NCI-H2196 treated with DMSO at 0.1 percent for 48 hours (cell line): ENCODE results near the gene AGAP1.
A peak's percentile ranks its signal among the peaks of the same experiment; 100 is the strongest.

ENCODE experiments used
- DNase-seq: peaks from one replicate; lab custom pipeline; 2025; ENCODE audit not compliant: unreplicated experiment; lab: John Stamatoyannopoulos, UW

AGAP1 gene

DNA sequence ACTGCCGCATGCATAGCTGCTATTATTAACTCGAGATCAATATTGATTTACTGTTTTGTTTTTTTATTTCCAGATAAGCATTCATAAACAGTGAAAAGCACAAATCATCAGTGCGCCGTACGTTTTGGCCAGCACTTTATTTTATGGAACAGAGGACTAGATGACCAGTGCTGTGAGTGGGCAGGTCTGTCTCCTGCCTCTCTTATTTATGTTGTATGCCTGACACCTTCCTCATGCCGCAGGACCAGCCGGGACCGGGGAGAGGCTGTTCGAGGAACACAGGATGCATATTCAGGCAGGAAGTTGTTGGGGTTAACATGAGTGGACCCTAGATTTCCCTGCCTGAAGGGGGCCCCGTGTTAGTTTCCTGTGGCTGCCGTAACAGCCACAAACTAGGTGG lies 72.6 kb downstream of the AGAP1 start:
- DNase-seq, result no peak

GRCh38 chr2:235566931-235567495 lies 73.2 kb downstream of the AGAP1 start:
- DNase-seq, result no peak

DNA sequence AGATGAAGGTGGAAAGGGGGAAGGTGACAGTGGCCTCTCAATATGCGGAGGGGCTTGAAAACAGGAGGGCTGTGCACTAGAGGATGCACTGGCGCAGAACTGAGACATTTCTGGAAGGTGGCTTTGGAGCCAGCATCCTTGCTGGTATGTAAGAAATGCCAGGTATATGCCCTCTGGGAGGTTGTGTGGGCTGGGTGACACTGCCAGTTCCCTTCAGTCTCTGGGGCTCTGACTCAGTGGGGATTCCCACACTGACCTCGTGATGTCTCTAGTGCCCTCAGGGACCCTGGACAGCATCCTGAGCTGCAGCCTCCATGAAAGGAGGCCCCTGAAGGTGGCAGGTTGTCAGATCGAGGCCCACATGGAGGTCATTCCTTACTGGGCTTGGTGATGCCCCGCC lies 74.0 kb downstream of the AGAP1 start:
- no peak for DNase-seq

GRCh38 chr2:235568431-235568830 lies 74.6 kb downstream of the AGAP1 start:
- no peak for DNase-seq

- DNase-seq, result no peak
These were observed 76.0 kb downstream of the AGAP1 start for GRCh38 chr2:235569837-235570236.

- DNase-seq, result no peak
These were observed 76.4 kb downstream of the AGAP1 start for GRCh38 chr2:235570256-235570655.

DNA sequence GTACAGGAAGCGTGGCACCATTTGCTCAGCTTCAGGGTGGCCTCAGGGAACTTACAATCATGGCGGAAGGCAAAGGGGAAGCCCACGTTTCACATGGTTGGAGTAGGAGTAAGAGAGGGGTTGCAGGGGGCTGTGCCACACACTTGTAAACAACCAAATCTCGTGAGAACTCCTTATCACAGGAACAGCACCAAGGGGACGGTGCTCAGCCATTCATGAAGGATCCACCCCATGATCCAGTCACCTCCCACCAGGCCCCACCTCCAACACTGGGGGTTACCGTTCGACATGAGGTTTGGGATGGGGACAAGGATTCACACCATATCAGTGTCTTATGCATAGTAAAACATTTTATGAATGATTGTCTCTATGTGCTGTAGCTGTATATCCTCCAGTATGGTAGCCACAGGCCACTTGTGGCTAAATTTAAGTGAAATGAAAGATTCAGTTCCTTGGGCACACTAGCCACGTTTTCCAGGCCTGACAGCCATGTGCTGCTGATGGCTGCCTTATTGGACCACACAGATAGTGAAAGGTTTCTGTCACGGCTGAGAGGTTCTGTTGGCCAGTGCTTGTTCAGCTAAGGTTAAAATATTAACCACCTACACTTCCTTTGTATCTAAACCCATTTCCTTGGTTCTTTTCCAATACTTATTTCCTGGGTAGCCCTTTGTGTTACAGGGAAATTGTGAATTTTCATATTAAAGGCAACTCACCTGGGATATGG lies 77.3 kb downstream of the AGAP1 start:
- DNase-seq, result no peak

DNA sequence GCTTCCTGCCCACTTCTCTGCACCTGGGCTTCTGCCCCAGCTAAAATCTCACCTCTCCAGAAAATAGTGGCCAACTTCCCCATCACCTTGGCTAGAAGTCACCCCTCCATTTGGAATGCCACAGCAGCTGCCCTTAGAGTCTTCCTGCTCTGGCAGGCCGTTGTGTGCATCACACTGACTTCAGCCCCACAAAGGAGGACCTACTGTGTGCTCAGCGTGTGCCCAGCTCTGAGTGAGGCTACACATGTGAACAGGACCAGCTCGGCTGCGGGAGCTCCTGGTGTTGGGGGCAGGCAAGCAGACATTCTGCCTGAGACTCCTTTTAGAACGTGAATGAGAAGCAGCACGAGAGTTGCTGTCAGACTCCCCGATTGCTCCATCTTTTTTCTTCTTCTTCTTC lies 78.7 kb downstream of the AGAP1 start:
- no peak for DNase-seq

DNA sequence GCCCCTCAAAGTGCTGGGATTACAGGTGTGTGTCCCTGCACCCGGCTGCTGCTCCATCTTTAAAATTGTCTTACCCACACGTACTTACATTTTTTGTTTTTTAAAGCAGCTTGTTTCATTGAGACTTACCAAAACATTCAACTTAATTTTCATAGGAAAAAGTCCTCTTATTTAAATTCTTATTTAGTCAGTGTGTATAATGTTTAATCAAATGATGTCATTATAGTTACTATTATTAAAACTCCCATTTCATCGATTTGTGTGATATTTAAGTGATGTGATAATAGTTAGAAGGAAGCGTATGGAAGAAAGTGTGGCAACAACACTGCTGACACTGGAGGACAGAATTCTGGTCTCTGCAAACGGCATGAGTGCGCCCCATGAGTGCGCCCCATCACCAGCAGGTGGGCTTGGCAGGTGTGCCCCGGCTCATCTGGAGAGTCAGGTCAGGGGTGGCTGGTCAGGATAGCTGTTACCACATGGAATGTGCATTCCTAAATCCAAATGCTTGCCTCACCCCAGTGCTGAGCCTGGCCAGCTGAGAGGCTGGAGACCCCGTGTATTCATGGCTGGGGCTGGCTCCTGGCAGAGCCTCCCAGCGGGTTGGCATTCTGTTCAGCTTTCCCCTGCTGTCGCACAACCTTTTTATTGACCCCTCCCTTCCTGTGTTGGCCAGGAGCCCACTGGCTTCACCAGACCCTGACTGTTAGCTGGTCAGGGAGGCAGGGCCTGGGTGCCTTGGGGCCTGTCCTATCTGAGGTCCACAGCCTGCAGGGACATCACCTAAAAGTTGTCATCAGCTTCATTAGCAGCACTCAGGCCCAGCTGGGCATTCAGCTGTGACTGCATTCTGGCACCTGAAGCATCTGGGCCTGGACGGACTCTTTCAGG lies 79.7 kb downstream of the AGAP1 start:
- no peak for DNase-seq

DNA sequence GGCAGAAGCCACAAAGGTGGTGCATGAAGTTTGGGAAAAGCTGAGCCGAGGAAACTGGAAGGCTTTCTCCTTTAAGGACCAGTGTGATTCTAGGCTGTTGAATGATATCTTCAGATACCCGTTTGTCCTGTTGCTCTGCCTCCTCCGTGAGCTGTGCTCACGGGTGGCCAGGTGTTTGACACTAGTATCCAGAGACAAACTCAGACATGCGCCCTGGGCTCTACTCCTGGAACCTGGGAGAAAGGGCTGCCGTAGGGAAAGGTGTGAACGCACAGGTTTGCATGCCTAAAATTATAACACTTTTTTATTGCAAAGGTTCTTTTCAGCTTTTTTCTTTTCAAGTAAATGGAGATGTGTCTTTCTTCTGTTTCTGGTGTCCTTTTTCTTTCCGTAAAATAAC lies 81.6 kb downstream of the AGAP1 start:
- no peak for DNase-seq

GRCh38 chr2:235575904-235576303 lies 82.1 kb downstream of the AGAP1 start:
- DNase-seq, result no peak

- DNase-seq, result no peak
These were observed 82.6 kb downstream of the AGAP1 start for GRCh38 chr2:235576337-235576910.

DNA sequence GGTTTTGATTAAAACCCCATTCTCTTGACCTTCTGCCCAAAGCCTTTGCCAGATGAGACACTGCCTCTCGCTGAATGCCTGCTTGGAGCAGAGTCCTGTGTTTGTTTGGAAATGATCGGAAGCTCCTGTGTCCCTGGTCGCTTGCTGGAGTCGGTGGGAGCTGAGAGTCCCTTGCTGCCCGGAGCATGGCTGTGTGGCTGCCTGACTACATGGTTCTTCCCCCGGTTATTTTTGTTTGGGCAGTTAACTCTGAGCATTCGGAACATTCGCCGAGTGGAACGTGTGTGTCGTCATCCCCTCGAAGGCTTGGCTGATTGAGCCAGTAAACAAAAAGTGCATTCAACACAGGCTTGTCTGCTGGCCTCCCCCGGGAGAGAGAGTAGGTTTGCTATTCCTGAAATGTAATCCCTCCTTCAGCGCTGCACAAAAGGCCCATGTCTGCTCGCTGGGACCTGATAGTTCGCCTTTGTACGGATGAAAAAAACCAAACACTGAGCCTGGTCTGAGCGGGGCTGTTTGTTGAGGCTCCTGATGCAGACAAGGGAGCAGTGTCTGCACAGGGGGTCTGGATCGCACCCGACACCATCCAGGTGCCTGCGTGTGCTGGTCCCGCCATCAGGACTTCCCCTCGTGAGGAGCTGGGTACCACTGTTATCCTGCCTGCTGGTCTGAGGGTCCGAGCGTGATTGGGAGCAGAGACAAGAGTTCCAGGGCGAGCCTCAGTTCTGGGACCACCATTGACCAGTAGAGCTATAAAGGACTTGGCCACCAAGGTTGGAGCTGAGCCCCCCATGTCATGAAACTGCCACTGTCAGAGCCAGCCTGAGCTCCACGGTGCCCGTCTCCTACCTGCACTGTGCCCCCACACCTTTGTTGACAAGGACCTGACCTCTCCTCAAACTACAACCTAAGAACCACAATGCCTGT lies 83.8 kb downstream of the AGAP1 start:
- peak; percentile 47 for DNase-seq

DNA sequence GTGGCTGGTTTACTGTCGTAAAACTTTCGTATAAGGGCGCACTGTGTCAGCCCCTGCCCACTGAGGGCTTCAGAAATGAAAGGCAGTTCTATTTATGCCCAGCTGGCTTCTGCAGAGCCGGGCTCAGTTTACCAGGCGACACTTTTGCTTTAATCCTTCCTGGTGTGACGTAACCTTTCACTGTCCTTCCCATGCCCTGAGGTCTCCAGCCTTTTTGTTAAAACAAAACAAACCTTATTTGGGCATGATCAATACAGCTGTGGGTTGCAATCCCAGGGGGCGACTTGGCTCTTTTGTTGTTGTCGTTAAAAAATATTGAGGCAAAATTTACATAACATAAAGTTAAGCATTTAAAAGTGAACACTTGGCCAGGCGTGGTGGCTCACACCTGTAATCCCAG lies 85.3 kb downstream of the AGAP1 start:
- DNase-seq, result no peak

- DNase-seq, result no peak
These were observed 86.7 kb downstream of the AGAP1 start for GRCh38 chr2:235580426-235581157.

- DNase-seq, result no peak
These were observed 88.3 kb downstream of the AGAP1 start for GRCh38 chr2:235582081-235582686.

DNA sequence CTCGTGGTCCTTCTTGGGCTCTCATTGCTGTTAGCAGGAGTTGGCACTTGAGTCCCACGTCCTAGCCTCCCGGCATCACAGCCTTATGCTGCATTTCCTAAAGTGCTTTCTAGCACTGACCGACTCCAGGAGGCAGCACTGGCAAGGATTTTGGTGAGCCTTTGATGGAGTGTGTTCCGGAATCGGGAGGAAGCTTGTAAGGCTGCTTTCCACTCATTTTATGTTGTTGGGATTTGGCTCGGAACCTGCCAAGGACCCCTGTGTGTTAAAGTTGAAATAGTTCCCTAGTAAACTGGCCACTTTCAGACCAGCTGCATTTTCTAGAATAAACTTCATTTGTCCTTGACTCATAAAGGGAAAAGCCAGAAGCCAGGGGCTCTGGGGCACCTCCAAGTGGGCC lies 88.9 kb downstream of the AGAP1 start:
- DNase-seq, result no peak

- no peak for DNase-seq
These were observed 89.3 kb downstream of the AGAP1 start for GRCh38 chr2:235583144-235583543.

DNA sequence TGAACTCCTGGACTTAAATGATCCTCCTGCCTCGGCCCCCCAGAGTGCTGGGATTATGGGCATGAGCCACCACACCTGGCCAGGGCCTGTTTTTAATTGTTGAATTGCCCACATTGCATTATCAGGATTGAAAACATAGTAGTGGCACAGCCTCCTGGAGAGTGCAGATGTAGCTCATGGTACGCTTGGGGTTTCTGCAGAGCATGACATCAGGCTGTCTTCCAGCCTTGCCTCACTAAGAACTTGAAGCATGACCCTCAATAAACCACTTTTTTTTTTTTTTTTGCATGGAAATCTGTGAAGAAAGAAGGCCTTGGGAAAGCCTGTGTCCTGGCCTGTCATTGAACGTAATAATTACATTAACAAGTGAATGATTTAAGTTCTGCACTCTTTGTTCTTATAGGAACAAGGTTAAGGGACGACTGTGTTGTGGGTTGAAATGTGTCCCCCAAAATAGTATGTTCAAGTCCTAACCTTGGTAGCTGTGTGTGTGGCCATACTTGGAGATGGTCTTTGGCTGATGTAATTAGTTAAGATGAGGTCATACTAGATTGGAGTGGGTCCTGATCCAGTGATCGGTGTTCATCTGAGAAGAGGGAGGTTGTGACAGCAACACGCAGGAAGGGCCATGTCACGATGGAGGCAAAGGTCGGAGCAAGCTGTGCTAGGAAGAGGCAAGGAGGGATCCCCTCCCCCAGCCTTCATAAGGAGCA lies 90.2 kb downstream of the AGAP1 start:
- no peak for DNase-seq
